GM12801 (cell line): ENCODE results near the gene UCP2.

ENCODE experiments used
- CTCF ChIP-seq: IDR thresholded peaks from one replicate; pipeline ENCODE4 v1.5.1; 2011; ENCODE audit warnings: control low read depth; ENCODE audit not compliant: insufficient read length; ENCODE audit errors: extremely low read depth

Gene UCP2

GRCh38 chr11:73946798-73947458 is 35.7 kb downstream of the UCP2 start:
- no peak for TF ChIP-seq CTCF

GRCh38 chr11:73945396-73945795 is 37.2 kb downstream of the UCP2 start:
- TF ChIP-seq CTCF, result no peak

GRCh38 chr11:73944901-73945300 is 37.7 kb downstream of the UCP2 start:
- no peak for TF ChIP-seq CTCF

GRCh38 chr11:73944085-73944484 is 38.6 kb downstream of the UCP2 start:
- TF ChIP-seq CTCF, result no peak

- TF ChIP-seq CTCF, result no peak
Measured at GRCh38 chr11:73942010-73942409, 40.6 kb downstream of the UCP2 start.

GRCh38 chr11:73940801-73941570 is 41.7 kb downstream of the UCP2 start:
- no peak for TF ChIP-seq CTCF

GRCh38 chr11:73939096-73939495 is 43.5 kb downstream of the UCP2 start:
- no peak for TF ChIP-seq CTCF
